Astrocyte of the cerebellum (primary cell): ENCODE results near the gene RNF25.
A peak's percentile ranks its signal among the peaks of the same experiment; 100 is the strongest.

Experiments
- DNase-seq: peaks from one replicate; pipeline ENCODE4 v3.0.0-alpha.2; 2011; ENCODE audit warnings: low read depth
- H3K4me3 ChIP-seq: 2 replicates; pipeline ENCODE4 v1.5.1; 2011; ENCODE audit warnings: mild to moderate bottlenecking, low read depth, low read length, moderate library complexity
- CTCF ChIP-seq: IDR thresholded peaks from 2 replicates; pipeline ENCODE4 v1.5.1; 2012; ENCODE audit warnings: low read length, low read depth, moderate library complexity, mild to moderate bottlenecking; ENCODE audit errors: missing control alignments
- in situ Hi-C: cut with HindIII; loops from 2 replicates; pipeline ENCODE4 v1.10.0; 2017; ENCODE audit warnings: low sequenced_read_pairs

RNF25 gene

GRCh38 chr2:218662827-218663226, 9.0 kb downstream of the RNF25 start:
- H3K4me3 ChIP-seq, result no peak overlapping the region
- DNase-seq, result no peak
- no peak for TF ChIP-seq CTCF
- in situ Hi-C loops, result no loop called here

GRCh38 chr2:218662377-218662776, 9.4 kb downstream of the RNF25 start:
- in situ Hi-C loops, result no loop called here
- DNase-seq, result no peak
- H3K4me3 ChIP-seq, result no peak overlapping the region
- TF ChIP-seq CTCF, result no peak

GRCh38 chr2:218659988-218660358, 11.8 kb downstream of the RNF25 start:
- in situ Hi-C loops, result loop anchor here (5.0 kb wide), 1 partner anchor 88 kb away; no protein-coding TSS in a partner anchor
- DNase-seq, result no peak
- H3K4me3 ChIP-seq, result peak overlapping the region; percentile 74
- no peak for TF ChIP-seq CTCF

GRCh38 chr2:218659258-218659987, 12.4 kb downstream of the RNF25 start, which contains the start of the genes BCS1L and ZNF142:
BCS1L (plus strand) TSS chr2:218659683; CDS start chr2:218660988, 1,305 bp downstream.
ZNF142 (minus strand) TSS chr2:218659623; CDS start chr2:218656429, 3,194 bp downstream.
- DNase-seq, result peak; percentile 57
- in situ Hi-C loops, result loop anchor here (5.0 kb wide), 1 partner anchor 87 kb away; no protein-coding TSS in a partner anchor
- peak within 1 kb of the TSS; percentile 74 for H3K4me3 ChIP-seq
- no peak for TF ChIP-seq CTCF

- peak overlapping the region; percentile 74 for H3K4me3 ChIP-seq
- in situ Hi-C loops, result loop anchor here (5.0 kb wide), 1 partner anchor 86 kb away; no protein-coding TSS in a partner anchor
- DNase-seq, result no peak
- TF ChIP-seq CTCF, result peak; percentile 68
These were observed 13.0 kb downstream of the RNF25 start for GRCh38 chr2:218658671-218659257.

- H3K4me3 ChIP-seq, result no peak overlapping the region
- TF ChIP-seq CTCF, result no peak
- in situ Hi-C loops, result loop anchor here (5.0 kb wide), 1 partner anchor 83 kb away; no protein-coding TSS in a partner anchor
- DNase-seq, result no peak
These were observed 16.1 kb downstream of the RNF25 start for GRCh38 chr2:218655751-218656150.
